Peyer's patch (tissue), 4 donors: Measurements from ENCODE around the gene FRS2.

ENCODE experiments used
- POLR2A ChIP-seq, 2 donors: fragments of 450-650 bp; IDR thresholded peaks; one replicate each; pipeline ENCODE4 v1.5.1; 2017; ENCODE audit warnings: antibody characterized with exemption in 2 of 2, mild to moderate bottlenecking in 2 of 2, moderate library complexity in 2 of 2
- TF ChIP-seq, protein P1 (sequence below), 6 experiments: fragments of 450-650 bp in 4 of 6; fragments of 200-600 bp in 2 of 6; sonication (generic) in 1 of 6; IDR thresholded peaks; one replicate each; pipeline ENCODE4 v1.5.1; 2017 to 2019; ENCODE audit warnings: antibody characterized with exemption in 6 of 6, mild to moderate bottlenecking in 3 of 6, moderate library complexity in 1 of 6

DNA sequence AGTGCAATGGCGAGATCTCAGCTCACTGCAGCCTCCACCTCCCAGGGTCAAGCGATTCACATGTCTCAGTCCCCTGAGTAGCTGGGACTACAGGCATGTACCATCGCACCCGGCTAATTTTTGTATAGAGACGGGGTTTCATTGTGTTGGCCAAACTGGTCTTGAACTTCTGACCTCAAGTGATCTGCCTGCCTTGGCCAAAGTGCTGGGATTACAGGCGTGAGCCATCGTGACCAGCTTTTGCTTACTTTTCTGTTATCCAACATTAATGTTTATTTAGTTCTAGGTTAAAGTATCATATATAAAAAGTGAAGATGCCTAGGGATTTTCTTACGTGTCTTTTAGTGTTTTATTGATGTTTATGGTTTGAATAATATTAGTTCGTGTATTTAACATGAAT, 86.2 kb downstream of the FRS2 start:
- TF ChIP-seq, protein P1, sequence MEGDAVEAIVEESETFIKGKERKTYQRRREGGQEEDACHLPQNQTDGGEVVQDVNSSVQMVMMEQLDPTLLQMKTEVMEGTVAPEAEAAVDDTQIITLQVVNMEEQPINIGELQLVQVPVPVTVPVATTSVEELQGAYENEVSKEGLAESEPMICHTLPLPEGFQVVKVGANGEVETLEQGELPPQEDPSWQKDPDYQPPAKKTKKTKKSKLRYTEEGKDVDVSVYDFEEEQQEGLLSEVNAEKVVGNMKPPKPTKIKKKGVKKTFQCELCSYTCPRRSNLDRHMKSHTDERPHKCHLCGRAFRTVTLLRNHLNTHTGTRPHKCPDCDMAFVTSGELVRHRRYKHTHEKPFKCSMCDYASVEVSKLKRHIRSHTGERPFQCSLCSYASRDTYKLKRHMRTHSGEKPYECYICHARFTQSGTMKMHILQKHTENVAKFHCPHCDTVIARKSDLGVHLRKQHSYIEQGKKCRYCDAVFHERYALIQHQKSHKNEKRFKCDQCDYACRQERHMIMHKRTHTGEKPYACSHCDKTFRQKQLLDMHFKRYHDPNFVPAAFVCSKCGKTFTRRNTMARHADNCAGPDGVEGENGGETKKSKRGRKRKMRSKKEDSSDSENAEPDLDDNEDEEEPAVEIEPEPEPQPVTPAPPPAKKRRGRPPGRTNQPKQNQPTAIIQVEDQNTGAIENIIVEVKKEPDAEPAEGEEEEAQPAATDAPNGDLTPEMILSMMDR (IDR thresholded peaks at IDR 0.05): no peak
- no peak for TF ChIP-seq POLR2A (IDR thresholded peaks at IDR 0.05)
